DOHH2 (cell line): ENCODE results near the gene SEMA5B.

Experiments
- H3F3A ChIP-seq: fragments of 200-600 bp; sonication (generic), shearing (Covaris generic); 2 replicates; pipeline ENCODE4 v1.6.0; 2016; ENCODE audit warnings: antibody characterized with exemption, mild to moderate bottlenecking; ENCODE audit not compliant: control insufficient read depth, insufficient read depth
- H3K27ac ChIP-seq: fragments of 200-600 bp; sonication (generic); 2 replicates; pipeline ENCODE4 v1.5.1; 2014; ENCODE audit warnings: low read depth, mild to moderate bottlenecking, low read length, moderate library complexity
- H3K27me3 ChIP-seq: fragments of 200-600 bp; sonication (generic); 2 replicates; pipeline ENCODE4 v1.6.1; 2014; ENCODE audit warnings: mild to moderate bottlenecking, low read length, mixed read lengths; ENCODE audit not compliant: control insufficient read depth
- H3K36me3 ChIP-seq: fragments of 200-600 bp; sonication (generic); 2 replicates; pipeline ENCODE4 v1.6.1; 2014; ENCODE audit warnings: mild to moderate bottlenecking, low read length, moderate library complexity, mixed read lengths; ENCODE audit not compliant: control insufficient read depth
- H3K4me1 ChIP-seq: fragments of 200-600 bp; sonication (generic); 2 replicates; pipeline ENCODE4 v1.6.1; 2014; ENCODE audit warnings: mild to moderate bottlenecking, low read length, mixed read lengths; ENCODE audit not compliant: control insufficient read depth
- H3K4me2 ChIP-seq: fragments of 200-600 bp; sonication (generic); 2 replicates; pipeline ENCODE4 v1.6.0; 2014; ENCODE audit warnings: mild to moderate bottlenecking, low read length, moderate library complexity
- H3K4me3 ChIP-seq: fragments of 200-600 bp; sonication (generic); 2 replicates; pipeline ENCODE4 v1.5.1; 2014; ENCODE audit warnings: mild to moderate bottlenecking, low read length, mixed read lengths
- H3K79me2 ChIP-seq: fragments of 200-600 bp; sonication (generic); 2 replicates; pipeline ENCODE4 v1.6.1; 2014; ENCODE audit warnings: mild to moderate bottlenecking, low read length, mixed read lengths; ENCODE audit not compliant: control insufficient read depth
- H3K9me2 ChIP-seq: fragments of 200-600 bp; sonication (generic); replicated peaks from 2 replicates; pipeline ENCODE4 v1.6.1; 2014; ENCODE audit warnings: mild to moderate bottlenecking, low read length, mixed read lengths; ENCODE audit not compliant: control insufficient read depth
- H3K9me3 ChIP-seq: fragments of 200-600 bp; sonication (generic); 2 replicates; pipeline ENCODE4 v1.6.1; 2014; ENCODE audit warnings: antibody characterized with exemption, low read length, mixed read lengths; ENCODE audit not compliant: control insufficient read depth, insufficient read depth
- H4K20me1 ChIP-seq: fragments of 200-600 bp; sonication (generic); 2 replicates; pipeline ENCODE4 v1.6.0; 2014; ENCODE audit warnings: low read depth, mild to moderate bottlenecking, antibody characterized with exemption, low read length, moderate library complexity; ENCODE audit not compliant: control insufficient read depth, insufficient read depth
- CTCF ChIP-seq: fragments of 200-600 bp; sonication (generic); IDR thresholded peaks from one replicate; pipeline ENCODE4 v1.5.1; 2014; ENCODE audit warnings: antibody characterized with exemption, mild to moderate bottlenecking, low read depth, low read length; ENCODE audit not compliant: poor library complexity, severe bottlenecking
- EZH2phosphoT487 ChIP-seq: fragments of 200-600 bp; sonication (generic); IDR thresholded peaks from 2 replicates; pipeline ENCODE4 v1.6.1; 2017; ENCODE audit warnings: borderline replicate concordance, mild to moderate bottlenecking, antibody characterized with exemption, low read length, moderate library complexity, mixed read lengths

The SEMA5B gene

GRCh38 chr3:122931636-122932035 is 95.9 kb downstream of the SEMA5B start:
- H3F3A ChIP-seq = no peaks in the 10 kb centered on the region
- no peaks in the 10 kb centered on the region for H3K36me3 ChIP-seq
- H3K4me1 ChIP-seq = no peaks in the 10 kb centered on the region
- no peaks in the 10 kb centered on the region for H3K79me2 ChIP-seq
- no peak overlapping the region for H3K4me3 ChIP-seq
- H3K27me3 ChIP-seq = peaks cover 27% of the 10 kb centered on the region
- H3K9me2 ChIP-seq = no peaks in the 10 kb centered on the region
- H3K9me3 ChIP-seq = no peaks in the 10 kb centered on the region
- TF ChIP-seq CTCF = no peak
- TF ChIP-seq EZH2phosphoT487 = no peak
- H3K4me2 ChIP-seq = no peak overlapping the region
- H4K20me1 ChIP-seq = no peaks in the 10 kb centered on the region
- no peak overlapping the region for H3K27ac ChIP-seq

GRCh38 chr3:122930063-122930997 is 97.2 kb downstream of the SEMA5B start:
- Histone ChIP-seq H3K36me3 (no peaks in the 10 kb centered on the region), H3K27me3 (peaks cover 27% of the 10 kb centered on the region), H3K27ac (no peak overlapping the region), H4K20me1 (no peaks in the 10 kb centered on the region), H3F3A (no peaks in the 10 kb centered on the region), H3K4me3 (no peak overlapping the region), H3K4me1 (no peaks in the 10 kb centered on the region), H3K9me3 (no peaks in the 10 kb centered on the region), H3K79me2 (no peaks in the 10 kb centered on the region), H3K4me2 (no peak overlapping the region), H3K9me2 (no peaks in the 10 kb centered on the region)
- no peak for TF ChIP-seq CTCF
- TF ChIP-seq EZH2phosphoT487 = no peak

GRCh38 chr3:122929188-122930062 is 98.1 kb downstream of the SEMA5B start:
- H3K4me2 ChIP-seq = no peak overlapping the region
- H3K9me3 ChIP-seq = no peaks in the 10 kb centered on the region
- no peak for TF ChIP-seq CTCF
- no peak for TF ChIP-seq EZH2phosphoT487
- no peaks in the 10 kb centered on the region for H3K4me1 ChIP-seq
- no peaks in the 10 kb centered on the region for H3F3A ChIP-seq
- peaks cover 27% of the 10 kb centered on the region for H3K27me3 ChIP-seq
- no peak overlapping the region for H3K4me3 ChIP-seq
- H3K79me2 ChIP-seq = no peaks in the 10 kb centered on the region
- H3K9me2 ChIP-seq = no peaks in the 10 kb centered on the region
- H4K20me1 ChIP-seq = no peaks in the 10 kb centered on the region
- no peak overlapping the region for H3K27ac ChIP-seq
- no peaks in the 10 kb centered on the region for H3K36me3 ChIP-seq
